Ishikawa (cell line): Measurements from ENCODE around the gene EDC4.

Experiments used
- CEBPB ChIP-seq: IDR thresholded peaks from 2 replicates; pipeline ENCODE4 v1.6.1; 2012
- CREB1 ChIP-seq: IDR thresholded peaks from 2 replicates; pipeline ENCODE4 v1.6.1; 2012; ENCODE audit warnings: low read depth
- EGR1 ChIP-seq: IDR thresholded peaks from 2 replicates; pipeline ENCODE4 v1.6.1; 2012
- EP300 ChIP-seq: IDR thresholded peaks from 2 replicates; pipeline ENCODE4 v1.6.1; 2012; ENCODE audit warnings: borderline replicate concordance
- FOXM1 ChIP-seq: IDR thresholded peaks from 2 replicates; pipeline ENCODE4 v1.6.1; 2012; ENCODE audit warnings: low read depth, borderline replicate concordance
- MAX ChIP-seq: IDR thresholded peaks from 2 replicates; pipeline ENCODE4 v1.6.1; 2012
- NFIC ChIP-seq: IDR thresholded peaks from 2 replicates; pipeline ENCODE4 v1.6.1; 2012
- RAD21 ChIP-seq: IDR thresholded peaks from 2 replicates; pipeline ENCODE4 v1.6.1; 2012; ENCODE audit warnings: low read depth
- TAF1 ChIP-seq: IDR thresholded peaks from 2 replicates; pipeline ENCODE4 v1.6.1; 2012; ENCODE audit warnings: low read depth, mild to moderate bottlenecking
- TCF12 ChIP-seq: IDR thresholded peaks from 2 replicates; pipeline ENCODE4 v1.6.1; 2012; ENCODE audit warnings: low read depth
- TEAD4 ChIP-seq: IDR thresholded peaks from 2 replicates; pipeline ENCODE4 v1.6.1; 2012
- USF1 ChIP-seq: IDR thresholded peaks from 2 replicates; pipeline ENCODE4 v1.6.1; 2012
- YY1 ChIP-seq: IDR thresholded peaks from 2 replicates; pipeline ENCODE4 v1.6.1; 2012; ENCODE audit warnings: low read depth
- ZBTB7A ChIP-seq: IDR thresholded peaks from 2 replicates; pipeline ENCODE4 v1.6.1; 2012; ENCODE audit warnings: low read depth
- TF ChIP-seq, protein P1 (sequence below): IDR thresholded peaks from 2 replicates; pipeline ENCODE4 v1.6.1; 2012; ENCODE audit warnings: low read depth, mild to moderate bottlenecking

The EDC4 gene

GRCh38 chr16:67901734-67902133 lies 28.9 kb downstream of the EDC4 start:
- TF ChIP-seq ZBTB7A (no peak), TCF12 (no peak), EP300 (no peak), CREB1 (no peak), CEBPB (no peak), YY1 (no peak), RAD21 (no peak), MAX (no peak), TAF1 (no peak), NFIC (no peak), EGR1 (no peak), FOXM1 (no peak), USF1 (no peak), TEAD4 (no peak)
- TF ChIP-seq, protein P1, sequence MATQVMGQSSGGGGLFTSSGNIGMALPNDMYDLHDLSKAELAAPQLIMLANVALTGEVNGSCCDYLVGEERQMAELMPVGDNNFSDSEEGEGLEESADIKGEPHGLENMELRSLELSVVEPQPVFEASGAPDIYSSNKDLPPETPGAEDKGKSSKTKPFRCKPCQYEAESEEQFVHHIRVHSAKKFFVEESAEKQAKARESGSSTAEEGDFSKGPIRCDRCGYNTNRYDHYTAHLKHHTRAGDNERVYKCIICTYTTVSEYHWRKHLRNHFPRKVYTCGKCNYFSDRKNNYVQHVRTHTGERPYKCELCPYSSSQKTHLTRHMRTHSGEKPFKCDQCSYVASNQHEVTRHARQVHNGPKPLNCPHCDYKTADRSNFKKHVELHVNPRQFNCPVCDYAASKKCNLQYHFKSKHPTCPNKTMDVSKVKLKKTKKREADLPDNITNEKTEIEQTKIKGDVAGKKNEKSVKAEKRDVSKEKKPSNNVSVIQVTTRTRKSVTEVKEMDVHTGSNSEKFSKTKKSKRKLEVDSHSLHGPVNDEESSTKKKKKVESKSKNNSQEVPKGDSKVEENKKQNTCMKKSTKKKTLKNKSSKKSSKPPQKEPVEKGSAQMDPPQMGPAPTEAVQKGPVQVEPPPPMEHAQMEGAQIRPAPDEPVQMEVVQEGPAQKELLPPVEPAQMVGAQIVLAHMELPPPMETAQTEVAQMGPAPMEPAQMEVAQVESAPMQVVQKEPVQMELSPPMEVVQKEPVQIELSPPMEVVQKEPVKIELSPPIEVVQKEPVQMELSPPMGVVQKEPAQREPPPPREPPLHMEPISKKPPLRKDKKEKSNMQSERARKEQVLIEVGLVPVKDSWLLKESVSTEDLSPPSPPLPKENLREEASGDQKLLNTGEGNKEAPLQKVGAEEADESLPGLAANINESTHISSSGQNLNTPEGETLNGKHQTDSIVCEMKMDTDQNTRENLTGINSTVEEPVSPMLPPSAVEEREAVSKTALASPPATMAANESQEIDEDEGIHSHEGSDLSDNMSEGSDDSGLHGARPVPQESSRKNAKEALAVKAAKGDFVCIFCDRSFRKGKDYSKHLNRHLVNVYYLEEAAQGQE: no peak

DNA sequence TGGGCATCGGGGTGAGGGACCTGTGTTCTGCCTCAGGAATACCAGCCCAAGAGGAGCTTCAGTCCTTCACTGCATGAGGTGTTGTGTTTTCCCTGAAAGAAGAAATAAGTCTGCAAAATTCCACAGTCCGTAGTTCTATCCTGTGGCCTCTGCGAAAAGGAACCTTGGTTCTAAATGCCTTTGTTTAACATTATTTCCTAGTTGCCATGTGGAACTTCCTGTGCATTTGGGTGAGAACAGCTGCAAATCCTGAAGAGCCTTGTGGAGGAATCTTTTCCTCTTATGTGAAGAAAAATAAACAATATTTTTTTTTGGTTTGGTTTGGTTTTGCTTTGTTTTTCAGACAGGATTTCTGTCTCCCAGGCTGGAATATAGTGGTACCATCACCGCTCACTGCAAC lies 30.0 kb downstream of the EDC4 start:
- TF ChIP-seq EP300: no peak
- TF ChIP-seq TAF1: no peak
- no peak for TF ChIP-seq FOXM1
- TF ChIP-seq EGR1: no peak
- TF ChIP-seq TEAD4: no peak
- no peak for TF ChIP-seq CREB1
- TF ChIP-seq RAD21: no peak
- no peak for TF ChIP-seq TCF12
- no peak for TF ChIP-seq USF1
- TF ChIP-seq YY1: no peak
- TF ChIP-seq, protein P1: no peak
- no peak for TF ChIP-seq CEBPB
- TF ChIP-seq NFIC: no peak
- no peak for TF ChIP-seq ZBTB7A
- no peak for TF ChIP-seq MAX

DNA sequence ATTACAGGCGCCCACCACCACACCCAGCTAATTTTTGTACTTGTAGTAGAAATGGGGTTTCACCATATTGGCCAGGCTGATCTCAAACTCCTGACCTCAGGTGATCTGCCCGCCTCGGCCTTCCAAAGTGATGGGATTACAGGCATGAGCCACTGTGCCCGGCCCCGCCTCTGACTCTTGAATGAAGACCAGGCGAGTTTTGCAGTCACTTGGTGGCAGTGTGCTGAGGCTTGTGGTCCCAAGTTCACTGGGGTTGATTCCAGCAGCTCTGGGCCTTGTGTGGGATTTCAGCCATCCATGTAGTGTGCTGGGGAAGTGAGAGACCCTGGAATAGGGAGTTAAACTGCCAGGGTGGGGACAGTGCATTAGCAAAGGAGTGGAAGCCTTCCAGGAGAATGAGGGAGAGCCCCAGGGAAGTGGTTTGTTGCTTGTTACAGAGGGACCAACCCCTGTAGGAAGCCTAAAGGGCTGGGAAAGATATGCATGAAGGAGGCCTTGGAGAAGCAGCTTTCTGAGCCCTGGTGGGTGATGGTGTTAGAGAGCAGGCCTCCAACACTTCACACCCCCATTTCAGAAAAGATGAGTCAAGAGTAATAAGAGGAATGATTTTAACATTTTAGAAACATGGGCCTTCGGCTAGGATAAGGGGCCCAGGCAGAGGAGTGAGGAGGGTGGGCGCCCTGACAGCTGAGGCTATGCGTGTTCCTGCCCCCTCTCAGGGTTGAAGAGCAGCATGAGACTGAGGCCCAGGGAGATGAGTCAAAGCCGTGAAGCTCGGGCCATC lies 34.7 kb downstream of the EDC4 start:
- no peak for TF ChIP-seq TAF1
- no peak for TF ChIP-seq EGR1
- TF ChIP-seq MAX: no peak
- no peak for TF ChIP-seq USF1
- TF ChIP-seq TEAD4: no peak
- no peak for TF ChIP-seq YY1
- TF ChIP-seq EP300: no peak
- TF ChIP-seq CEBPB: no peak
- TF ChIP-seq CREB1: no peak
- no peak for TF ChIP-seq RAD21
- TF ChIP-seq, protein P1: no peak
- TF ChIP-seq ZBTB7A: no peak
- no peak for TF ChIP-seq FOXM1
- TF ChIP-seq NFIC: no peak
- TF ChIP-seq TCF12: no peak
